ENCODE data around the gene MBOAT2. TPM values are rescaled to one million over a fixed set of nuclear protein-coding genes. Genes with fewer than 3 reads are reported as not detected.

Gene MBOAT2
- total RNA-seq, 1 donor from 2014 or later: 0.91 TPM

DNA sequence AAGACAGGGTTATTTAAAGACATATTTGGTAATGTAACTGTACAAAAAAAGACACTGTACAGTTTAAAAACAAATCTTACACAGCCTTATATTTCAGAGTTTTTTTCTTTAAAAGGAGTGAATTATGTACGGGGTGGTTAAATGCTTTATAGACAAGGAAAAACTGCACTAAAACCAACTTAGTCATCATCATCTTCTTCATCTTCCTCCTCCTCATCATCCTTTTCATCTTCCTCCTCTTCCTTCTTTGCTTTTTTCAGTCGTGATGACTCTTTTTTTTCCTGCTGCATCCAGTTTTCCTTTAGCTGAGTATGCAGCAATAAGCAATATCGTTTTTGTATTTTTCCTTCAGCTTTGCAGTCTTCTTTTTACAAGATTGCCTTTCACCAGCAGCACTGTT, 14.6 kb upstream of the MBOAT2 start:
- ATAC-seq (no peak), DNase-seq (ENCODE audit: low spot score) (no peak)

GRCh38 chr2:9017411-9017810, 13.9 kb upstream of the MBOAT2 start:
- no peak for ATAC-seq
- DNase-seq (ENCODE audit: low spot score): no peak

GRCh38 chr2:9015998-9016397, 12.5 kb upstream of the MBOAT2 start:
- DNase-seq (ENCODE audit: low spot score) (no peak), ATAC-seq (no peak)

DNA sequence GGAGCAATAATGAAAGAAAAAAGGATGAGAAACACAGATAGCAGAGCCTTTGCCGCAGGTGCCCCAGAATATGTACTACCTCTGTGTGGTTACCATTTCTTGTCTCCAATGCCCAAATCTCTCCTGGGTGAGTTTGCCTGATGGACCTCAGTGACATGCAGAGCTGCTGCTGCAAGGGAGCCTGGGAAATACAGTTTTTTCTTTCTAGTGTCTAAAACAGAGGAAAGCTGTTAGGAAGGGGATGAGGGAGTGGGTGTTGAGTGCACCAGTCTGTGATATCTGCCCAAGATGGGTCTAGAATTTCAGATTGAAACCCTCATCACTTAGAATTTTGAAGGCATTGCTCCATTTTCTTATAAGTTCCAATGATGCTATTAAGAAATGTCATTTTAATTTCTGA, 9.9 kb upstream of the MBOAT2 start:
- ATAC-seq (no peak), DNase-seq (ENCODE audit: low spot score) (no peak)

DNA sequence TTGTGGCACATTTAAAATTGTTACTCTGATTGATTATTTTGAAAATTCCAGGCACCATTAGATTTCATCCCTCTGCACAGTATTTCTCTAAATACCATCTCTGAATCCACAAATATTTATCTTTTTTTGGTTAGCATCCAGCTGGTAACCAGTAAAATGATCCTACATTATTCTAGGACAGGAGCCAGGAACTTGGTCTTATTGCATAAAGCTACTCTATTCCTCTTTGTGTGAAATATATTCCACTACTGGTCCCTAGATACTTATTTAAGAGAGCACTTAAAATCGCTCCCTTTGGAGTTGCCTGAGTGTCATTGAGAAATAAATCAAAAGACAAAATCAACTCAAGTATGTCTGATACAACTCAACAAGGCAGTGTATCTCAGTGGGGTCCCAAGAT, 7.4 kb upstream of the MBOAT2 start:
- no peak for DNase-seq (ENCODE audit: low spot score)
- ATAC-seq: no peak

- ATAC-seq: no peak
- DNase-seq (ENCODE audit: low spot score): no peak
Observed at GRCh38 chr2:9008951-9009664, 5.6 kb upstream of the MBOAT2 start.

GRCh38 chr2:9006368-9006767, 2.9 kb upstream of the MBOAT2 start:
- ATAC-seq (no peak), DNase-seq (ENCODE audit: low spot score) (no peak)

DNA sequence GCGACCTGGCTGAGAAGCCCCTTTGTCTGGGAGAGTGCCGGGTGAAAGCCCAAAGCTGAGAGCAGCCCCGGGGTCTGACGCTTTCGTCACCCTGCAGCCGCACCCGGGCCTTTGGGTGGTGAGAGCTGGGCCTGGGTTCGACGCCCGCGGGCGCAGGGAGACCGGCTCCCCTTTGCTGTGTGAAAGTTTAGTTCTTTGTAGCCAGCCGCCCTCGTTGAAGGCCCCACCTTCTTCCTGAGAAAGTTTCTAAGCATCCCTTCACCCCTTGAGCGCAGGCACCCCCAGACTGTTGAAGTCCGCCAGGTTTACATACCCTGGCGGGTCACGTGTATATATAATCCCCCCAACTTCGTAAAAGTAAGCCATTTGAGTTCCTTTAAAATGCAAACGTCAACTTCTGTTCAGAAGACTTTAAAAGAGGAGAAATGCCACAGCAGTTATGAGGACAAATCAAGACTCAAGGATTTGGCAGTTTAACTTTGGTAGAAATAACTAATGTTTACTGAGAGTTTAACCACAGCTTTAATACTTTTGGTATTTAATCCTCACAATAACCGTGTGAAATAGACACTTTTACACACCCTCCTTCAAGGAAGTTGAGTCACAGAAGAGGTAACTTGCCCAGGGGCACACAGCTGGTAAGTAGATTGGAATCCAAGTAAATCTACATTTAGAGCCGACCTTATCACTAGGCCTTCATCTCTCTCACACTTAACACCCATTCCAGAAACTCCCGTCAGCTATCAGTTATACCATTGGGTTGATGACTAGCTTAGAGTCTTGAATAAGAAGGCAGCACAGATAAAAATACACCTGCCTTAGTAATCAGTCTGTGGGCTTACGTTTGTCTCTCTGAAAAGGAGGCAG, 1.1 kb upstream of the MBOAT2 start:
- ATAC-seq: no peak
- DNase-seq (ENCODE audit: low spot score): no peak

DNA sequence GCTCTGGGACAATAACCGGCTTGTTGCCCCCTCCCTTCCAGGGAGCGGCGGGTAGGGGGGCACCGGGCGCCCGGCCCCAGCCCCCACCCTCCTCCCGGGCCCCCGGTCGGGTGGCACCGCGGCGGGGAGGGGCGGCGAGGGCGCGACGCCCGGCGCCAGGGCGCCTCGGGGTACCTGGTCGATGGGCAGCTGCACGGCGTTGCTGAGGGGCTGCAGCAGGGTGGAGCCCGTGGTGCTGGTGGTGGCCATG, 193 bp downstream of the MBOAT2 start:
- no peak for ATAC-seq
- DNase-seq (ENCODE audit: low spot score): no peak

- DNase-seq (ENCODE audit: low spot score) (peak; percentile 48), ATAC-seq (no peak)
Observed at GRCh38 chr2:9002637-9003365, 683 bp downstream of the MBOAT2 start.

- DNase-seq (ENCODE audit: low spot score): no peak
- no peak for ATAC-seq
Observed at GRCh38 chr2:9002313-9002636, 1.2 kb downstream of the MBOAT2 start.

- no peak for ATAC-seq
Observed at GRCh38 chr2:9001778-9002177, 1.7 kb downstream of the MBOAT2 start.

DNA sequence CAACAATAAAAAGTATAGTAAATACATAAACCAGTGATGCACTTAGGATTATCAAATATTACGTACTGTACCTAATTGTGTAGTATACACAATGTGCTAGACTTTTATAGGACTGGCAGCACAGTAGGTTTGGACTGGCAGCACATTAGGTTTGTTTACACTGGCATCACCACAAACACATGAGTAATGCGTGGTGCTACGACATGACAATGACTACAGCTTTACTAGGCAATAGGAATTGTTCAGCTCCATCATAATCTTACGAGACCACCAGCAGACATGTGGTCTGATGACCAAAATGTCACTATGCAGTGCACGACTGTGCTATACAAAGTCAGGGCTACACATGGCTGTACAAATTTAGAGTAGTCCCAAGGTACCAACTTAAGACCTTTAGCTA, 2.3 kb downstream of the MBOAT2 start:
- no peak for ATAC-seq
- no peak for DNase-seq (ENCODE audit: low spot score)

More at GRCh38 chr2:9001778-9002177, 1.7 kb downstream of the MBOAT2 start:
- DNase-seq (ENCODE audit: low spot score): no peak

DNA sequence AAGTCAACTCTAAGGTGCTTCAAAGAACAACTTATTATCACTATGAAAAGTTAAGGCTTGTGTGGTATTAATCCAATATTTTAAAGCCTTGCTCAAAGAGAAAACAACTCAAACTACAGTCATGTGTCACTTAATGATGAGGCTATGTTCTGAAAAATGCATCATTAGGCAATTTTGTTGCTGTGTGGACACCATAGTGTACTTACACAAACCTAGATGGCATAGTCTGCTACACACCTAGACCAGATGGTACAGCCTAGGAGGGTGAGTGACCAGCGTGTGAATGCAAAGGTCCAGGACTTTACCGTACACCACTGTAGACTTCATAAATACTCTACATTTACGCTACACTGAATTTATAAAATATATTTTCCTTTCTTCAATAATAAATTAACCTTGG, 3.0 kb downstream of the MBOAT2 start:
- ATAC-seq (no peak), DNase-seq (ENCODE audit: low spot score) (no peak)

GRCh38 chr2:8999797-9000196, 3.7 kb downstream of the MBOAT2 start:
- ATAC-seq (no peak), DNase-seq (ENCODE audit: low spot score) (no peak)

DNA sequence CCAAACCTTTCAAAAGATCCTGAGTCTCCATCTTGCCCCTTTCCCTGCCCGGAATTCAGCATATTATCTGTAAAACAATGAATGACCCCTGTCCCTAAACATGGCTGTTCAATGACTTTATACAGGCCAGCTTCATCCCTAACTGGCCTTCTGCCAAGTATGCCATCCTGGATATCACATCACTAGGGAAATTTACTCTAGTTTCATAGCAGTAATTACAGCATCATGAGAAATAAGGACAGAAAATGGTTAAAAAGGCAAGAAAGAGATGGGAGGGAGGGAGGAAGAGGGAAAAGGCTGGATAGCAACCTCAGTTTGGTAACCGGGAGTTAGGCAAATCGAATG, 4.4 kb downstream of the MBOAT2 start:
- DNase-seq (ENCODE audit: low spot score) (no peak), ATAC-seq (no peak)

GRCh38 chr2:8998418-8999101, 4.9 kb downstream of the MBOAT2 start:
- DNase-seq (ENCODE audit: low spot score): no peak
- ATAC-seq: no peak

DNA sequence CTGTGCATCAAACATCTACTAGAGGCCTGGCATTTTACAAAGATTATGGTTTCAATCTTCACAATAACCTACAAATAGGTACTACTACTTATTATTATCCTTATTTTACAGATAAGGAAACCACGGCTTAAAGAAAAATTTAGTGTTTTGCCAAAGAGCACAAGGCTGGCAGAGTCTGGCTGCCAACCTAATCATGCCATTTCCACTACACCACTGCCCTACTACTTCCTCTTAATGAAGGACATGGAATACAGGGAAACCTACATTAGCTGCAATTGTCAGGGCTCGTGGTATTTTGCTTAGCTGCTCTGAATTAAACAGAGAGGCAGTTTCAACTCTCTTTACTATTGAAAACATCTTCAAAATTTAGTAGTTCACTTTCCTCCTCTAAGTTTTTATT, 5.9 kb downstream of the MBOAT2 start:
- ATAC-seq (no peak), DNase-seq (ENCODE audit: low spot score) (no peak)

- DNase-seq (ENCODE audit: low spot score) (no peak), ATAC-seq (no peak)
Observed at GRCh38 chr2:8997108-8997507, 6.4 kb downstream of the MBOAT2 start.

- no peak for DNase-seq (ENCODE audit: low spot score)
- ATAC-seq: no peak
Observed at GRCh38 chr2:8996006-8996405, 7.5 kb downstream of the MBOAT2 start.

DNA sequence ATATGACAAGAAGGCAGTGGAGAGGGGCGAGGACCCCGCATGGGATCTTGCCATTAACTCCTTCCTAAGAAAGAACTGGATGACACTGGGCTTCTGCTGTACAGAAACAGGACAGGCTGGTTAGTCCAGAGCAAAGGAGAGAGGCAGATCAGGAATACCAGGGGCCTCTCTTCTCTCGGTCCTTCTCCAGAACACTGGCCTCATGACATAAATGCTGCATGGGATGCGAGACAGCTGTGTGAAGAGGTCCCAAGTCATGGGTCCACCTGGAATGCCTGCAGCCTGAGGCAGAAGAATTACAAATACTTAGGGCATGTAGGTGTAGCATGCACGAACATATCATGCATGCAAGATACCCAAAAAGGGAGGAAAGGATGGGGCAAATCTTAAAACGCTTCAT, 9.1 kb downstream of the MBOAT2 start:
- ATAC-seq: no peak
- no peak for DNase-seq (ENCODE audit: low spot score)

DNA sequence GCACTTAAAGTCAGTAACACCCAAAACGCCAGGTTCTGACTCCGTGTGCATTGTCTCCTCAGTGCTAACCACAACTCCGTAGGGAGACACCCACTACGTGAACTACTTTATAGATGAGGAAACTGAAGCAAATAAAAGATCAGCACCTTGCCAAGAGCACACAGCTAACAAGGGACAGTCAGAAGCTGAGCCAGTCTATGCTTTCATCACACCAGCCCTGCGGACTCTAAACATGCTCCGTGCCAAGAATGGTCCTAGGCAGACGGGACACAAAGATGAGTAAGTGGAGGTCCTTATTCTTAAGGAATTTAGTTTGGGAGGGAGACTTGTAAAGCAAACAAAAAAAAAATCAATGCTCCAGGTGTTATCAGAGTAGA, 9.6 kb downstream of the MBOAT2 start:
- DNase-seq (ENCODE audit: low spot score) (no peak), ATAC-seq (no peak)
